HCT116 (cell line): Measurements from ENCODE around the gene CASP9. TPM values are rescaled to one million over a fixed set of nuclear protein-coding genes. Genes with fewer than 3 reads are reported as not detected.

Source experiments
- ATAC-seq: fragments of 200-7000 bp; cut with Tn5 transposase; 2 replicates; pipeline ENCODE4 v1.9.1; 2020; ENCODE audit warnings: mild to moderate bottlenecking, moderate library complexity
- BruUV-seq: library from RNA; stranded (reverse); fragments of 400-500 nt; replicated peaks from 2 replicates; lab custom pipeline; 2021; lab: Mats Ljungman, UMichigan
- CTCF ChIA-PET: fragments of 300-600 bp; sonication (Branson Sonifier 250); formaldehyde crosslinking; loops from one replicate; lab custom pipeline; 2021; ENCODE audit warnings: antibody characterized with exemption; lab: Charles Lee
- POLR2A ChIA-PET: fragments of 300-600, 350-600 bp; sonication (Branson Sonifier 250); formaldehyde crosslinking; loops from one replicate; lab custom pipeline; 2021; ENCODE audit warnings: antibody characterized with exemption; lab: Charles Lee
- RAD21 ChIA-PET, 2 experiments: fragments of 300-600 bp; sonication (Branson Sonifier 250); formaldehyde crosslinking; loops; one replicate each; lab custom pipeline; 2023; ENCODE audit warnings: low total read pairs in 2 of 2; ENCODE audit not compliant: uncharacterized antibody in 2 of 2, unreplicated experiment in 2 of 2, low non-redundant PET in 1 of 2; lab: Charles Lee
- DNase-seq: peaks from one replicate; pipeline ENCODE4 v3.0.0-alpha.2; 2010; ENCODE audit warnings: low read depth, low spot score
- H2AFZ ChIP-seq: fragments of 200-600 bp; shearing (Covaris generic), sonication (generic); 2 replicates; pipeline ENCODE4 v1.6.1; 2017; ENCODE audit warnings: low read depth, mixed run types, mixed read lengths, antibody characterized with exemption, low read length; ENCODE audit not compliant: poor library complexity, severe bottlenecking
- H3K27ac ChIP-seq: 2 replicates; pipeline ENCODE4 v1.5.1; 2012; ENCODE audit warnings: low read depth, low read length
- H3K27me3 ChIP-seq: fragments of 200-600 bp; sonication (generic); 2 replicates; pipeline ENCODE4 v1.6.1; 2016; ENCODE audit warnings: mixed run types, low read length, mixed read lengths; ENCODE audit not compliant: insufficient read depth
- H3K36me3 ChIP-seq, 2 experiments: fragments of 200-500 bp in 1 of 2; fragments of 200-600 bp in 1 of 2; sonication (Bioruptor generic) in 1 of 2; sonication (generic) in 1 of 2; 2 replicates each; pipeline versions ENCODE4 v1.5.1 to v1.6.1; 2014 to 2016; ENCODE audit warnings: low read length in 2 of 2, inconsistent platforms in 1 of 2, mixed read lengths in 1 of 2, mixed run types in 1 of 2; ENCODE audit not compliant: insufficient read depth in 2 of 2, control insufficient read depth in 1 of 2
- H3K4me1 ChIP-seq, 2 experiments: fragments of 200-600 bp in 1 of 2; sonication (generic) in 1 of 2; 2 replicates each; pipeline versions ENCODE4 v1.5.1 to v1.6.1; 2012 to 2017; ENCODE audit warnings: low read length in 2 of 2, inconsistent platforms in 1 of 2, mild to moderate bottlenecking in 1 of 2, mixed read lengths in 1 of 2, mixed run types in 1 of 2, moderate library complexity in 1 of 2; ENCODE audit not compliant: insufficient read depth in 2 of 2, control insufficient read depth in 1 of 2
- H3K4me2 ChIP-seq: fragments of 200-600 bp; sonication (generic); 2 replicates; pipeline ENCODE4 v1.6.1; 2017; ENCODE audit warnings: mixed run types, low read length, mixed read lengths
- H3K4me3 ChIP-seq, 2 experiments: fragments of 200-600 bp in 1 of 2; sonication (generic) in 1 of 2; replicated peaks in 1 of 2; 2 replicates each; pipeline ENCODE4 v1.5.1; 2011 to 2016; ENCODE audit warnings: low read length in 2 of 2, control low read depth in 1 of 2, low read depth in 1 of 2, mild to moderate bottlenecking in 1 of 2, mixed read lengths in 1 of 2, mixed run types in 1 of 2
- H3K79me2 ChIP-seq: fragments of 200-600 bp; sonication (generic); 2 replicates; pipeline ENCODE4 v1.6.1; 2017; ENCODE audit warnings: mild to moderate bottlenecking, mixed run types, low read length, moderate library complexity, mixed read lengths; ENCODE audit not compliant: insufficient read depth
- H3K9ac ChIP-seq: fragments of 200-600 bp; sonication (generic); 2 replicates; pipeline ENCODE4 v1.6.1; 2016; ENCODE audit warnings: low read length, mixed read lengths
- H3K9me2 ChIP-seq: fragments of 200-600 bp; sonication (generic), shearing (Covaris generic); 2 replicates; pipeline ENCODE4 v1.6.1; 2017; ENCODE audit warnings: mixed run types, mild to moderate bottlenecking, moderate library complexity; ENCODE audit not compliant: insufficient read depth
- H3K9me3 ChIP-seq, 2 experiments: fragments of 200-500 bp in 1 of 2; fragments of 200-600 bp in 1 of 2; sonication (Bioruptor generic) in 1 of 2; sonication (generic) in 1 of 2; 2 replicates each; pipeline ENCODE4 v1.6.1; 2014 to 2017; ENCODE audit warnings: low read length in 2 of 2, mixed read lengths in 2 of 2, inconsistent platforms in 1 of 2, low read depth in 1 of 2, mild to moderate bottlenecking in 1 of 2, mixed run types in 1 of 2, moderate library complexity in 1 of 2; ENCODE audit not compliant: control insufficient read depth in 1 of 2, insufficient read depth in 1 of 2
- H4K20me1 ChIP-seq: fragments of 200-600 bp; sonication (generic), shearing (Covaris generic); 2 replicates; pipeline ENCODE4 v1.6.1; 2017; ENCODE audit warnings: mixed run types, mild to moderate bottlenecking, moderate library complexity; ENCODE audit not compliant: insufficient read depth
- FOSL1 ChIP-seq: IDR thresholded peaks from 2 replicates; pipeline ENCODE4 v1.6.1; 2012; ENCODE audit warnings: low read depth
- JUND ChIP-seq: IDR thresholded peaks from 2 replicates; pipeline ENCODE4 v1.6.1; 2012
- POLR2A ChIP-seq: IDR thresholded peaks from 2 replicates; pipeline ENCODE4 v1.7.0; 2011; ENCODE audit warnings: borderline replicate concordance; ENCODE audit not compliant: insufficient read depth, insufficient read length; ENCODE audit errors: extremely low read depth
- RAD21 ChIP-seq: IDR thresholded peaks from 2 replicates; pipeline ENCODE4 v1.6.1; 2012; ENCODE audit warnings: low read depth, mild to moderate bottlenecking
- SP1 ChIP-seq: IDR thresholded peaks from 2 replicates; pipeline ENCODE4 v1.6.1; 2012; ENCODE audit warnings: low read depth
- YY1 ChIP-seq: IDR thresholded peaks from 2 replicates; pipeline ENCODE4 v1.6.1; 2011; ENCODE audit warnings: low read length, low read depth, moderate library complexity, mild to moderate bottlenecking; ENCODE audit not compliant: insufficient replicate concordance; ENCODE audit errors: extremely low read depth
- ZFX ChIP-seq: fragments of 450-650 bp; IDR thresholded peaks from 2 replicates; pipeline ENCODE4 v1.6.1; 2017
- ZNF274 ChIP-seq: fragments of 200-500 bp; sonication (Bioruptor generic); IDR thresholded peaks from 2 replicates; pipeline ENCODE4 v1.6.1; 2014; ENCODE audit warnings: mild to moderate bottlenecking, low read depth, low read length, inconsistent platforms
- intact Hi-C: fragments of 100-400 bp; cut with micrococcal nuclease; formaldehyde crosslinking; loops from 2 replicates; pipeline ENCODE4 v1.10.0; 2022
- total RNA-seq: library from RNA; stranded (reverse); gene quantifications from one replicate; pipeline ENCODE4 v1.2.1, GENCODE V29; 2021; ENCODE audit not compliant: unreplicated experiment

The CASP9 gene
- total RNA-seq, 1 experiment from 2014 or later: 10.6 TPM

- H3K4me1 ChIP-seq: no peaks in the 10 kb centered on the region
- H3K27me3 ChIP-seq: no peaks in the 10 kb centered on the region
- ChIA-PET CTCF (no interaction called here), RAD21 (no interaction called here), POLR2A (no interaction called here)
- no TSS peak for BruUV-seq
- no peak overlapping the region for H3K27ac ChIP-seq
- no peak overlapping the region for H3K4me3 ChIP-seq
- no peaks in the 10 kb centered on the region for H3K9me3 ChIP-seq
- intact Hi-C loops: no loop called here
- TF ChIP-seq ZNF274: no peak
- TF ChIP-seq JUND: no peak
- TF ChIP-seq POLR2A: no peak
- H3K36me3 ChIP-seq: no peaks in the 10 kb centered on the region
- H3K4me2 ChIP-seq: no peak overlapping the region
- no peak for DNase-seq
- H2AFZ ChIP-seq: no peak overlapping the region
- no peaks in the 10 kb centered on the region for H4K20me1 ChIP-seq
- no peaks in the 10 kb centered on the region for H3K79me2 ChIP-seq
- no peak overlapping the region for H3K9ac ChIP-seq
- ATAC-seq: no peak
- no peaks in the 10 kb centered on the region for H3K9me2 ChIP-seq
These were observed 14.4 kb downstream of the CASP9 start for GRCh38 chr1:15509586-15509985.

GRCh38 chr1:15508700-15509487, 15.1 kb downstream of the CASP9 start:
- H3K79me2 ChIP-seq: no peaks in the 10 kb centered on the region
- H3K9me3 ChIP-seq: no peaks in the 10 kb centered on the region
- no peaks in the 10 kb centered on the region for H3K27me3 ChIP-seq
- ChIA-PET CTCF (no interaction called here), RAD21 (no interaction called here), POLR2A (no interaction called here)
- ATAC-seq: no peak
- H3K4me2 ChIP-seq: no peak overlapping the region
- no peak overlapping the region for H3K4me3 ChIP-seq
- no peak overlapping the region for H3K27ac ChIP-seq
- H3K9ac ChIP-seq: no peak overlapping the region
- TF ChIP-seq RAD21 (no peak), FOSL1 (no peak), ZFX (no peak), ZNF274 (no peak), YY1 (no peak), SP1 (no peak), POLR2A (no peak)
- H2AFZ ChIP-seq: no peak overlapping the region
- no peak for DNase-seq
- no peaks in the 10 kb centered on the region for H3K36me3 ChIP-seq
- no peaks in the 10 kb centered on the region for H3K9me2 ChIP-seq
- BruUV-seq: no TSS peak
- no peaks in the 10 kb centered on the region for H4K20me1 ChIP-seq
- intact Hi-C loops: no loop called here
- H3K4me1 ChIP-seq: no peaks in the 10 kb centered on the region
